Neural cell (in vitro differentiated cells): ENCODE measurements around the gene RADIL. TPM values are rescaled to one million over a fixed set of nuclear protein-coding genes. Genes with fewer than 3 reads are reported as not detected.

Experiments
- H2AFZ ChIP-seq: fragments of 200-600, 300-800 bp; sonication (generic), shearing (Covaris generic); 2 replicates; pipeline ENCODE4 v1.6.0; 2014; ENCODE audit warnings: low read depth, mild to moderate bottlenecking, antibody characterized with exemption, low read length, moderate library complexity
- H3F3A ChIP-seq: fragments of 200-600 bp; shearing (Covaris generic); 2 replicates; pipeline ENCODE4 v1.6.1; 2016; ENCODE audit warnings: mild to moderate bottlenecking, moderate library complexity, mixed read lengths, antibody characterized with exemption, low read length; ENCODE audit not compliant: insufficient read depth, poor library complexity, severe bottlenecking
- H3K27ac ChIP-seq: fragments of 200-600, 300-800 bp; sonication (generic), shearing (Covaris generic); 2 replicates; pipeline ENCODE4 v1.5.1; 2014; ENCODE audit warnings: mild to moderate bottlenecking, low read length, moderate library complexity
- H3K27me3 ChIP-seq: fragments of 300-800, 200-600 bp; sonication (generic), shearing (Covaris generic); 2 replicates; pipeline ENCODE4 v1.6.0; 2014; ENCODE audit warnings: mild to moderate bottlenecking, low read depth, low read length, moderate library complexity; ENCODE audit not compliant: insufficient read depth
- H3K36me3 ChIP-seq: fragments of 300-800, 200-600 bp; sonication (generic), shearing (Covaris generic); 2 replicates; pipeline ENCODE4 v1.5.1; 2014; ENCODE audit warnings: mild to moderate bottlenecking, antibody characterized with exemption, low read length, moderate library complexity; ENCODE audit not compliant: insufficient read depth
- H3K4me2 ChIP-seq: fragments of 300-800, 200-600 bp; sonication (generic), shearing (Covaris generic); 2 replicates; pipeline ENCODE4 v1.6.0; 2014; ENCODE audit warnings: mild to moderate bottlenecking, low read length
- H3K4me3 ChIP-seq: fragments of 300-800, 200-600 bp; sonication (generic), shearing (Covaris generic); 2 replicates; pipeline ENCODE4 v1.5.1; 2014; ENCODE audit warnings: mild to moderate bottlenecking, low read length, moderate library complexity
- H3K79me2 ChIP-seq: fragments of 200-600 bp; shearing (Covaris generic); replicated peaks from 2 replicates; pipeline ENCODE4 v1.6.0; 2014; ENCODE audit warnings: mild to moderate bottlenecking, low read length, moderate library complexity; ENCODE audit not compliant: insufficient read depth
- H3K9ac ChIP-seq: fragments of 300-800, 200-600 bp; sonication (generic), shearing (Covaris generic); 2 replicates; pipeline ENCODE4 v1.6.1; 2016; ENCODE audit warnings: mild to moderate bottlenecking, low read length, mixed read lengths
- H3K9me2 ChIP-seq: fragments of 200-600 bp; shearing (Covaris generic); 2 replicates; pipeline ENCODE4 v1.6.1; 2016; ENCODE audit warnings: mild to moderate bottlenecking, low read length, mixed read lengths; ENCODE audit not compliant: insufficient read depth
- H3K9me3 ChIP-seq: fragments of 200-600, 300-800 bp; sonication (generic), shearing (Covaris generic); 2 replicates; pipeline ENCODE4 v1.6.1; 2016; ENCODE audit warnings: mild to moderate bottlenecking, mixed run types, low read length, moderate library complexity, mixed read lengths
- H4K20me1 ChIP-seq: fragments of 200-600 bp; shearing (Covaris generic); 2 replicates; pipeline ENCODE4 v1.6.1; 2016; ENCODE audit warnings: mild to moderate bottlenecking, mixed run types; ENCODE audit not compliant: insufficient read depth
- CTCF ChIP-seq: fragments of 450-650 bp; IDR thresholded peaks from 2 replicates; pipeline ENCODE4 v1.5.1; 2014; ENCODE audit warnings: antibody characterized with exemption, mild to moderate bottlenecking, moderate library complexity; ENCODE audit not compliant: poor library complexity, severe bottlenecking
- EP300 ChIP-seq: fragments of 450-650 bp; conservative IDR thresholded peaks from 2 replicates; pipeline ENCODE4 v1.6.1; 2014; ENCODE audit warnings: antibody characterized with exemption, mild to moderate bottlenecking, moderate library complexity; ENCODE audit not compliant: poor library complexity, severe bottlenecking
- EZH2 ChIP-seq: fragments of 200-600, 300-800 bp; shearing (Covaris generic), sonication (generic); IDR thresholded peaks from 2 replicates; pipeline ENCODE4 v1.6.1; 2014; ENCODE audit warnings: antibody characterized with exemption, low read length, borderline replicate concordance, mild to moderate bottlenecking; ENCODE audit not compliant: insufficient read depth, poor library complexity, severe bottlenecking
- MXI1 ChIP-seq: fragments of 450-650 bp; conservative IDR thresholded peaks from 2 replicates; pipeline ENCODE4 v1.6.1; 2014; ENCODE audit warnings: antibody characterized with exemption, mild to moderate bottlenecking; ENCODE audit not compliant: poor library complexity, severe bottlenecking
- POLR2AphosphoS5 ChIP-seq: IDR thresholded peaks from 2 replicates; pipeline ENCODE4 v1.6.1; 2012
- RAD21 ChIP-seq: fragments of 450-650 bp; conservative IDR thresholded peaks from 2 replicates; pipeline ENCODE4 v1.6.1; 2014; ENCODE audit warnings: antibody characterized with exemption, mild to moderate bottlenecking, moderate library complexity
- REST ChIP-seq: IDR thresholded peaks from 2 replicates; pipeline ENCODE4 v1.6.1; 2012; ENCODE audit warnings: borderline replicate concordance
- SMC3 ChIP-seq: fragments of 450-650 bp; conservative IDR thresholded peaks from 2 replicates; pipeline ENCODE4 v1.6.1; 2014; ENCODE audit warnings: antibody characterized with exemption, mild to moderate bottlenecking, moderate library complexity; ENCODE audit not compliant: poor library complexity
- TAF1 ChIP-seq: IDR thresholded peaks from 2 replicates; pipeline ENCODE4 v1.6.1; 2012; ENCODE audit warnings: low read depth
- polyA plus RNA-seq: library from polyadenylated mRNA; depleted of rRNA; stranded (reverse); fragments of >200 nt; gene quantifications from 2 replicates; pipeline ENCODE4 v1.2.3, GENCODE V29; 2014

RADIL gene
- polyA plus RNA-seq, 1 donor from 2014 or later, result 4.1 TPM

- H3K9me3 ChIP-seq, result no peaks in the 10 kb centered on the region
- no peaks in the 10 kb centered on the region for H3F3A ChIP-seq
- no peak overlapping the region for H3K4me2 ChIP-seq
- no peak overlapping the region for H3K9ac ChIP-seq
- H2AFZ ChIP-seq, result no peak overlapping the region
- no peak overlapping the region for H3K4me3 ChIP-seq
- no peaks in the 10 kb centered on the region for H3K27me3 ChIP-seq
- TF ChIP-seq TAF1, result no peak
- no peak for TF ChIP-seq EZH2
- no peak for TF ChIP-seq REST
- no peak for TF ChIP-seq MXI1
- no peaks in the 10 kb centered on the region for H4K20me1 ChIP-seq
- H3K36me3 ChIP-seq, result no peaks in the 10 kb centered on the region
- H3K79me2 ChIP-seq, result peaks cover 5% of the 10 kb centered on the region
- no peaks in the 10 kb centered on the region for H3K9me2 ChIP-seq
- no peak overlapping the region for H3K27ac ChIP-seq
Measured at GRCh38 chr7:4782333-4783291, 100.9 kb downstream of the RADIL start.

- H4K20me1 ChIP-seq, result no peaks in the 10 kb centered on the region
- H3K9ac ChIP-seq, result no peak overlapping the region
- no peaks in the 10 kb centered on the region for H3K27me3 ChIP-seq
- no peaks in the 10 kb centered on the region for H3K9me2 ChIP-seq
- no peaks in the 10 kb centered on the region for H3F3A ChIP-seq
- H3K36me3 ChIP-seq, result no peaks in the 10 kb centered on the region
- no peak overlapping the region for H2AFZ ChIP-seq
- no peaks in the 10 kb centered on the region for H3K9me3 ChIP-seq
- no peak overlapping the region for H3K4me3 ChIP-seq
- H3K4me2 ChIP-seq, result no peak overlapping the region
- TF ChIP-seq CTCF, result no peak
- TF ChIP-seq SMC3, result no peak
- no peak for TF ChIP-seq RAD21
- no peak for TF ChIP-seq EP300
- TF ChIP-seq EZH2, result no peak
- no peak for TF ChIP-seq TAF1
- TF ChIP-seq POLR2AphosphoS5, result no peak
- TF ChIP-seq REST, result no peak
- TF ChIP-seq MXI1, result no peak
- H3K79me2 ChIP-seq, result peaks cover 14% of the 10 kb centered on the region
- no peak overlapping the region for H3K27ac ChIP-seq
Measured at GRCh38 chr7:4781366-4782069, 102.0 kb downstream of the RADIL start.
